Body of pancreas (tissue), 4 donors: ENCODE measurements around the gene CFAP43.

Experiments
- CTCF ChIP-seq, 7 experiments: fragments of 450-650 bp in 4 of 7; fragments of 200-600 bp in 3 of 7; sonication (generic) in 3 of 7; IDR thresholded peaks; one replicate each; pipeline ENCODE4 v1.5.1; 2016 to 2019; ENCODE audit warnings: antibody characterized with exemption in 7 of 7
- POLR2A ChIP-seq, 3 donors: fragments of 450-650 bp; IDR thresholded peaks; one replicate each; pipeline ENCODE4 v1.6.1; 2016; ENCODE audit warnings: antibody characterized with exemption in 3 of 3, mild to moderate bottlenecking in 2 of 3

- no peak for TF ChIP-seq CTCF (IDR thresholded peaks at IDR 0.05)
- no peak for TF ChIP-seq POLR2A (IDR thresholded peaks at IDR 0.05)
Measured at GRCh38 chr10:104220522-104220921, 11.6 kb downstream of the CFAP43 start.
